HEK293T (cell line): ENCODE data around the gene TMEM184B.

Experiments
- CTCF ChIA-PET: fragments of 350-600 bp; formaldehyde crosslinking; extraction: SDS; loops from one replicate; lab custom pipeline; 2021; ENCODE audit warnings: antibody characterized with exemption, inconsistent platforms; lab: Yijun Ruan, JAX
- POLR2A ChIA-PET: fragments of 350-600 bp; formaldehyde crosslinking; extraction: SDS; loops from one replicate; lab custom pipeline; 2020; ENCODE audit warnings: antibody characterized with exemption, inconsistent platforms; lab: Yijun Ruan, JAX
- DNase-seq: peaks from one replicate; pipeline ENCODE4 v3.0.0; 2012; ENCODE audit warnings: mixed read lengths; ENCODE audit errors: extremely low spot score
- ARNT ChIP-seq: fragments of 450-650 bp; IDR thresholded peaks from 2 replicates; pipeline ENCODE4 v1.6.1; 2017; ENCODE audit warnings: mild to moderate bottlenecking
- BHLHE40 ChIP-seq: fragments of 450-650 bp; IDR thresholded peaks from 2 replicates; pipeline ENCODE4 v1.6.1; 2016; ENCODE audit warnings: mild to moderate bottlenecking, moderate library complexity, borderline replicate concordance
- CTBP1 ChIP-seq: fragments of 450-650 bp; IDR thresholded peaks from 2 replicates; pipeline ENCODE4 v1.6.1; 2016; ENCODE audit warnings: borderline replicate concordance
- ELF4 ChIP-seq: fragments of 450-650 bp; IDR thresholded peaks from 2 replicates; pipeline ENCODE4 v1.6.1; 2017; ENCODE audit warnings: antibody characterized with exemption
- FOXA1 ChIP-seq: fragments of 450-650 bp; IDR thresholded peaks from 2 replicates; pipeline ENCODE4 v1.6.1; 2016; ENCODE audit warnings: mild to moderate bottlenecking
- FOXK2 ChIP-seq: fragments of 450-650 bp; IDR thresholded peaks from 2 replicates; pipeline ENCODE4 v1.6.1; 2016; ENCODE audit warnings: mild to moderate bottlenecking
- FOXM1 ChIP-seq: fragments of 450-650 bp; IDR thresholded peaks from 2 replicates; pipeline ENCODE4 v1.6.1; 2017; ENCODE audit warnings: mild to moderate bottlenecking, borderline replicate concordance
- HDGF ChIP-seq: fragments of 450-650 bp; IDR thresholded peaks from 2 replicates; pipeline ENCODE4 v1.6.1; 2017; ENCODE audit warnings: antibody characterized with exemption, borderline replicate concordance
- L3MBTL2 ChIP-seq: fragments of 450-650 bp; conservative IDR thresholded peaks from 2 replicates; pipeline ENCODE4 v1.6.1; 2016; ENCODE audit warnings: mild to moderate bottlenecking
- LEF1 ChIP-seq: fragments of 450-650 bp; IDR thresholded peaks from 2 replicates; pipeline ENCODE4 v1.6.1; 2017; ENCODE audit warnings: mild to moderate bottlenecking, borderline replicate concordance
- NFRKB ChIP-seq: fragments of 450-650 bp; IDR thresholded peaks from 2 replicates; pipeline ENCODE4 v1.6.1; 2016; ENCODE audit warnings: mild to moderate bottlenecking, moderate library complexity
- SP1 ChIP-seq: fragments of 450-650 bp; IDR thresholded peaks from 2 replicates; pipeline ENCODE4 v1.6.1; 2017
- SUZ12 ChIP-seq: fragments of 450-650 bp; IDR thresholded peaks from 2 replicates; pipeline ENCODE4 v1.6.1; 2016; ENCODE audit warnings: mild to moderate bottlenecking
- TARDBP ChIP-seq: fragments of 450-650 bp; IDR thresholded peaks from 2 replicates; pipeline ENCODE4 v1.6.1; 2016
- ZNF384 ChIP-seq: fragments of 450-650 bp; IDR thresholded peaks from 2 replicates; pipeline ENCODE4 v1.6.1; 2016
- TF ChIP-seq, protein P1 (sequence below): fragments of 450-650 bp; IDR thresholded peaks from 2 replicates; pipeline ENCODE4 v1.6.1; 2016

The TMEM184B gene

GRCh38 chr22:38303974-38304373, 31.2 kb upstream of the TMEM184B start:
- no peak for TF ChIP-seq TARDBP
- no peak for TF ChIP-seq CTBP1
- TF ChIP-seq ZNF384, result no peak
- no peak for TF ChIP-seq HDGF
- no peak for TF ChIP-seq L3MBTL2
- TF ChIP-seq SP1, result no peak
- TF ChIP-seq, protein P1, sequence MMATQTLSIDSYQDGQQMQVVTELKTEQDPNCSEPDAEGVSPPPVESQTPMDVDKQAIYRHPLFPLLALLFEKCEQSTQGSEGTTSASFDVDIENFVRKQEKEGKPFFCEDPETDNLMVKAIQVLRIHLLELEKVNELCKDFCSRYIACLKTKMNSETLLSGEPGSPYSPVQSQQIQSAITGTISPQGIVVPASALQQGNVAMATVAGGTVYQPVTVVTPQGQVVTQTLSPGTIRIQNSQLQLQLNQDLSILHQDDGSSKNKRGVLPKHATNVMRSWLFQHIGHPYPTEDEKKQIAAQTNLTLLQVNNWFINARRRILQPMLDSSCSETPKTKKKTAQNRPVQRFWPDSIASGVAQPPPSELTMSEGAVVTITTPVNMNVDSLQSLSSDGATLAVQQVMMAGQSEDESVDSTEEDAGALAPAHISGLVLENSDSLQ, result no peak
- no peak for TF ChIP-seq FOXM1
- no peak for TF ChIP-seq ARNT
- TF ChIP-seq SUZ12, result no peak
- no peak for TF ChIP-seq FOXK2
- TF ChIP-seq LEF1, result no peak
- no peak for TF ChIP-seq FOXA1
- no peak for TF ChIP-seq BHLHE40
- TF ChIP-seq ELF4, result no peak
- TF ChIP-seq NFRKB, result no peak
- ChIA-PET POLR2A (no interaction called here), CTCF (no interaction called here)
- DNase-seq, result no peak

DNA sequence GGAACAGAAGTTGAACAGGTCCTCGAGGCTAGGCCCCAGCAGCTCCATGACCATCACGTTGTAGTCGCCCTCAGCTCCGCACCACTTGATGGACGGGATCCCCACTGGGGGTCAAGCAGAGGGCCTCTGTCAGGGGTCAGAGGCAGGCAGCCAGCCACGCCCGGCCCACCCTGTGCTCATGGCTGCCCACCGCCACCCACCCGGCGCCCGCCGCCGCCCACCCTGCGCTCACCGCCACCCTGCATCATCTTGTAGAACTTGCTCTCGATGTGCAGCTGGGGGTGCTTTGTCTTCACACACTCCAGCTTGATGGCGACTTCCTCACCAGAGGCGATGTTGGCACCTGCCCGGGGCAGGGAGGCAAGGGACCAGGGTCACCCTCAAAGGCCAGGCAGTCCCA, 30.1 kb upstream of the TMEM184B start:
- CTCF ChIA-PET, result no interaction called here
- DNase-seq, result no peak
- POLR2A ChIA-PET, result interaction anchor here (0.9 kb wide), 1 partner anchor 33 kb away, joined by 3 read pairs; no protein-coding TSS in a partner anchor
- TF ChIP-seq ARNT, result no peak
- no peak for TF ChIP-seq BHLHE40
- no peak for TF ChIP-seq LEF1
- TF ChIP-seq CTBP1, result no peak
- no peak for TF ChIP-seq FOXM1
- no peak for TF ChIP-seq ZNF384
- TF ChIP-seq ELF4, result no peak
- no peak for TF ChIP-seq NFRKB

GRCh38 chr22:38300946-38301345, 28.1 kb upstream of the TMEM184B start:
- ChIA-PET POLR2A (no interaction called here), CTCF (no interaction called here)
- DNase-seq, result no peak
- TF ChIP-seq FOXK2 (no peak), SP1 (no peak), TARDBP (no peak), NFRKB (no peak), HDGF (no peak), BHLHE40 (no peak), ELF4 (no peak), SUZ12 (no peak), FOXM1 (no peak), LEF1 (no peak), ARNT (no peak), ZNF384 (no peak), L3MBTL2 (no peak)
- TF ChIP-seq, protein P1, result no peak

GRCh38 chr22:38300197-38300945, 27.6 kb upstream of the TMEM184B start:
- POLR2A ChIA-PET, result no interaction called here
- no peak for DNase-seq
- CTCF ChIA-PET, result no interaction called here
- TF ChIP-seq CTBP1, result no peak
- TF ChIP-seq SP1, result no peak
- no peak for TF ChIP-seq BHLHE40
- TF ChIP-seq, protein P1, result no peak
- no peak for TF ChIP-seq FOXK2
- no peak for TF ChIP-seq FOXM1
- TF ChIP-seq SUZ12, result no peak
- TF ChIP-seq ELF4, result no peak
- no peak for TF ChIP-seq NFRKB
- TF ChIP-seq ARNT, result no peak
- no peak for TF ChIP-seq TARDBP
- TF ChIP-seq L3MBTL2, result no peak
- no peak for TF ChIP-seq FOXA1

GRCh38 chr22:38299770-38300102, 26.9 kb upstream of the TMEM184B start:
- POLR2A ChIA-PET, result no interaction called here
- DNase-seq, result no peak
- CTCF ChIA-PET, result no interaction called here
- TF ChIP-seq BHLHE40 (no peak), LEF1 (no peak)

- ChIA-PET POLR2A (interaction anchor here (1.1 kb wide), 1 partner anchor 19 kb away, joined by 4 read pairs; the partner anchor contains the start of gene CSNK1E), CTCF (interaction anchor here (0.5 to 1.6 kb wide), 4 partner anchors 9 to 56 kb away, joined by 3 to 5 read pairs (median 4); no protein-coding TSS in a partner anchor)
- peak; percentile 73 for DNase-seq
- TF ChIP-seq HDGF (peak; percentile 49; the same call in 1 of the 2 replicates), ARNT (no peak)
Measured at GRCh38 chr22:38298312-38299005, 25.6 kb upstream of the TMEM184B start.
